ENCODE results near the gene MAP7D1. TPM values are rescaled to one million over a fixed set of nuclear protein-coding genes. Genes with fewer than 3 reads are reported as not detected.
"Not testable (repeated sequence)": the region's sequence is repeated elsewhere in the genome, so short reads cannot be mapped to it uniquely, and the experiment has no call there.

The MAP7D1 gene
- total RNA-seq, 1 donor from 2014 or later = 212 TPM

DNA sequence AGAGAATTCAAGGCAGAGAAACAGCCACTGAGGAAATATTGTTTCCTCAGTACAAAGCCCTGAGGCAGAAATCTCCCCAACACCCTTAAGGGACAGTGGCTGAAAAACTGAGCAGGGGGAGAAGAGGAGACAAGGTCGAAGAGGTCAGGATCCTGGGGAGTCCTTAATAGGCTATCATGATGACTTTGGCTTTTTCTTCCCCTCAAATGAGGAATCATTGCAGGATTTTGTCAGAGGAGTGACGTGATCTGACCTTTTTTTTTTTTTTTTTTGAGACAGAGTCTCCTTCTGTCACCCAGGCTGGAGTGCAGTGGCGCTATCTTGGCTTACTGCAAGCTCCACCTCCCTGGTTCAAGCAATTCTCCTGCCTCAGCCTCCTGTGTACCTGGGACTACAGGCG is 10.2 kb downstream of the MAP7D1 start:
- intact Hi-C loops (cut with micrococcal nuclease) = no loop called here

DNA sequence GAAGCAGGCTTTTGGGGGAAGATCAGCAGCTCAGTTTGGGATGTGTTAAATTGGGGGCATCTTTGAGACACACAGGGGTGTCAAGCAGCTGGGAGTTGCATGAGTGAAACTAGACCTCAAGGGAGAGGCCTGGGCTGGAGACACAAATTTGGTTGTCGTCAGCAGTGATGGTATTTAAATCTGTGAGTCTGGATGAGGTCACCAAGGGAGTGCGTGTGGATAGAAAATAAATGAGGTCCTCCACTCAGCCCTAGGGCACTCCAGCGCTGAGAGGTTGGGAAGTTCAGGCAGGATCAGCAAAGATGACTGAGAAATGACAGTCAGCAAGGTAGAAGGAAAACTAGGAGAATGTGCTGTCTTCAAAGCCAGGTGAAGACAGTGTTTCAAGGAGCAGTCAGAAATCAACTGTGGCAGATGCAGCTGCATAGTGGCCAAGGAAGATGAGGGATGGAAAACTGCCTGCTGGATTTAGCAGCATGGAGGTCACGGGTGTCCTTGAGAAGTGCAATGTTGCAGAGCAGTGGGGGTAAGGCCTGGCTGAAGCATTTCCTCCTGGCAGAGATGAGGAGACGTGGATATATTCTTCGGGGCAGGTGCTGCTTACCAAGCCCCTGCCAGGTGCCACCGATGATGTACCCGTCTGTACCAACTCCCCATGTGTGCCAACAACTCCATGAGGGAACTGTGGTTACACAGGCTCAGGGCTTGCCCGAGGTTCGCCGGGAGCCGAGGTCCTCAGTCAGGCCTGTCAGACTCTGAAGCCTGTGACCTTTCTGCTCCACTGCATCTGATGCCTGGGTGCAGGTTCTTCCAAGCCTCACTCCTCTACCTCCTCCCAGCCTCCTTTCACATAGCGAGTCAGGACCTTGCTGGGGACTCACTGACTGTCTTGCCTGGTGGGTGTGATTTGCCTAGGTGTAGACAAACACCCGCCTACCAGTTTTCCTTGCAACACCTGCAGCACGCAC is 11.3 kb downstream of the MAP7D1 start:
- intact Hi-C loops (cut with micrococcal nuclease) = no loop called here

DNA sequence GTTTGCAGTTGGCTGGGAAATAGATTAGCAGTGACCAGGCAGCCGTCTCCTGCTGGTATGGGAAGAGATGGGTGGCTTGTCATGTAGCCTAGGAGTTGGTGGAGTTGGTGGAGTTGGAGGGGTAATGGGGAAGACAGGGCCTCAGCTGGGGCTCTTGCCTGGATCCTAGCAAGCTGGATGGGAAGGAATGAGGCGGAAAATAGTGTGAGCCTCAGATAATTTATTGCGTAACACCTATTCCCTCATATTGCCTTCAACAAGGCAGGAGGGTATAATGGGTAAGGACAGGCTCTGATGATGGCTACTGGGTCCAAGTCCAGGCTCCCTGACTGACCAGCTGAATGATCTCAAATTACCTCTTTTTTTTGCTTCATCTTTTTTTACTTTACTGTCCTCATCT is 12.6 kb downstream of the MAP7D1 start:
- intact Hi-C loops (cut with micrococcal nuclease) = no loop called here

DNA sequence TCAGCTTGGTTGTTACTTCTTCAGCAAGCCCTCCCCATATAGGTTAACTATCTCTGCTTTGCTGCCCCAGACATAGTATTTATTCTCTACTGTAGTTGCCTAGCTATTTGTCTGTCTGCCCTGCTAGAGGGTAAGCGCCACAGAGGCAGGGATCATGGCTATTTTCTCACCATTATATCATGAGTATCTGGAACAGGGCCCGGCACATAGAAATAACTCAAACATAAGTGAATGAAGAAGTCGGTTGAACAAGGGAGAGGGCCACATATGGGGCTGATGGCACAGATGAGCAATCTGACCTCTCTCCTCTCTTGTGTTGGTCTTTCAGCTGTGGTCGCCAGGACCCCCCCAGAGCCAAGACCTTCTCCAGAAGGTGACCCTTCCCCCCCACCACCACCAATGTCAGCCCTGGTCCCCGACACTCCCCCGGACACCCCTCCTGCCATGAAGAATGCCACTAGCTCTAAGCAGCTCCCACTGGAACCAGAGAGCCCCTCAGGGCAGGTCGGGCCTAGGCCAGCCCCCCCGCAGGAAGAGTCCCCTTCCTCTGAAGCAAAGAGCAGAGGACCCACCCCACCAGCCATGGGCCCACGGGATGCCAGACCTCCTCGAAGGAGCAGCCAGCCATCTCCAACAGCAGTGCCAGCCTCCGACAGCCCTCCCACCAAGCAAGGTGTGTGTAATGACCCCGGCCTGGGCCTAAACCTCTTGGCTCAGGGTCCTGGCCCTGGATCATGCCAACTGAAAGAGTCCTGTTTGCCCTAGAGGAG is 14.9 kb downstream of the MAP7D1 start:
- intact Hi-C loops (cut with micrococcal nuclease) = no loop called here

DNA sequence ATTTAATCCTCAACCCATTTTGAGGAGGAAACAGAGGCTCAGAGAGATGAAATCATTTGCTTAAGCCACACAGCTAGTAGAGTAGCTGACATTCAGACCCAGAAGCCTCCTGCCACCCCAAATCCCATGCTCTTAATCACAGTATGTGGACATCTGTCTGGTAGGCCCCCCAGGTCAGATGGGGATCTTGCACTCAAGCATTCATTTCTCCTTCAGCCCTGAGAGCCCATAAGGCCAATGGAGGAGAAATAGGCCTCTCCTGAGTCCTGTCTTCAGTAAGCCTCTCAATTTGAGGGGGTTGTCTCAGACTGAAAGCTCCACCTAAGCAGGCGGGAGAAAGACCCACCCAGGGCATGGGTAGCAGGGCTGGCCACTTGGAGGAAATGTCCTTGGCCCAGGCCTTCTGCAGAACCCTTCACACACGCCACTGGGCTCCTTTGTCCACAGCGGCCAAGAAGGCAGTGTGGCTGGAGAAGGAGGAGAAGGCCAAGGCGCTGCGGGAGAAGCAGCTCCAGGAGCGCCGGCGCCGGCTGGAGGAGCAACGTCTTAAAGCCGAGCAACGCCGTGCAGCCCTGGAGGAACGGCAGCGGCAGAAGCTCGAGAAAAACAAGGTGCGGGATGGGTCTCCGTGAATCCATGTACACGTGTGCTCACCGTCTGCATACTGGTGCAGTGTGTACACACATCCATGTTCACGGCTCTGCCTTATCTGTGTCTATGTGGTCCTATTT is 16.2 kb downstream of the MAP7D1 start:
- intact Hi-C loops (cut with micrococcal nuclease) = no loop called here

DNA sequence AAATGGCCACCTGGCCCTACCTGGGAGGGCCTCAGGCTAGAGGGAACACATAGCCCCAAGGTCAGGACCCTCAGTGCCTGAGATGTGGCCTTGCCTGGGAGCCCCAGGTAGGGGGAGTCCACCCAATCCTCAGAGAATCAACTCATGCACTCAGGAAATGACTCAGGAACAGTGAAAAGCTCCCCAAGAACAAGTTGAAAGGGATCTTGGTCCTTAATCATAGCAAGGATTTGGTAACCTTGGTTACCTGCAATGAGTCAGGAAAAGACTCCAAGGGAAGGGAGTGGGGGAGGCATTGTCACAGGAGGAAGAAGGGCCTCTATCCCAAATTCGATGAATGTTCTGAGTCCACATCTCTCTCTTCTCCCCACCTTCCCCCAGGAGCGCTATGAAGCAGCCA is 17.0 kb downstream of the MAP7D1 start:
- intact Hi-C loops (cut with micrococcal nuclease) = no loop called here

DNA sequence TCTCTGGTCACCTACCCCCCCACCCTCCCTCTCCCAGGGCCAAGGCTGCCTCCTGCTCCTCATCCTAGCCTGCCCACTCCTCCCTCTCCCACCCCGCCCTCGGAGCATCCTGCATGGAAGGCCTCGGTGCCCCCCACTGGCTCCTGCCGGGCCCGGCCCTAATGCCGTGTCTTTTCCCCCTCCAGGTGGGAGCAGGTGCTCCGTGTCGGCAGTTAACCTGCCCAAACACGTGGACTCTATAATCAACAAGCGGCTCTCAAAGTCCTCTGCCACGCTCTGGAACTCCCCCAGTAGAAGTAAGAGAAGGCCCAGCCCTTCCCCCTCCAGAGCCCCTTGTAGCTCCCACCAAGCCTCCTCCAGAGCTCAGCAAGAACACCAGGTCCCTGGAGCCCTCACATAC is 18.8 kb downstream of the MAP7D1 start:
- intact Hi-C loops (cut with micrococcal nuclease) = no loop called here

DNA sequence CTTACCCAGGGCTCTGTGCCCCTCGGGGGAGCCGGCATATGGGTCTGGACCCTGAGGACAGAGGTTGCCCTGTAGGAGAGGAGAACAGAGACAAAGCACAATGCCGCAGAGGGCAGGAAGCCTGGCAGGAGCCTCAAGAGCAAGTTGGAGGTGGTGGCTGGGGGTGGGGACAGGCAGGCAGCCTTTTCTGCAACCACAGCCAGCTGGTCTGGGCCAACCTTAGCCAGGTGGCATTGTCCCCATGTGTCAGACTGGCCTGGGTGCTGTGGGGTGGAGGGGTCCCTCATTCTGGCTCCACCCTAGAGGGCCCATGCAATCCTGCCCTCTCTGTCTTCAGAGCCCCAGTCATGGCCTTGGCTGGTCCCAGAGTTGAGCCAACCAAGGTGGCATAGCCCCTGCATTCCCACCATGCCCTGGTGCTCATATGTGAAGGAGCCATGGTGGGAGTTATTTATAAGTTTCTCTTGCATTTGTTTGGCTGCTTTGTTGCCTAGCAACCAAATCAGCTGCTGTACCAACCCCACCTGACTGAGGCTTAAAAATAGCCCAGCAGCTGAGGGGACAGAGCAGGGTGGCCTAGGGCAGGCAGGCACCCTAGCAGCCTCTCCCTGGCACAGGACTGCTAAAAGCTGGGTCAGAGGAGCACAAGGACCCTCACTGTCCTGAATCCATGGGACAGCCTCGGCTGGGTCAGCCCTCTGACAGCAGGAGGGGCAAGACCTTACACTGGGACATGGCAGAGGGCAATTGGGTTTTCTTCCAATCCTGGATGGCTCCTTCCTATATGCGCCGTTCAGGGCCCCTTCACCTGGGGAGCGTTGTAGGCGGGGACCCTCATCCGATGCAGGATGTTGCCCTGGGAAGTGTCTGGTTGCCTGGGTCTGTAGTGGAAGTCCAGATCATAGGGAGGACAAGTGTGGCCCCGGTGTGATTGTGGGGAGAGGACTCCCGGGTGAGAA is 19.5 kb downstream of the MAP7D1 start:
- intact Hi-C loops (cut with micrococcal nuclease) = no loop called here

DNA sequence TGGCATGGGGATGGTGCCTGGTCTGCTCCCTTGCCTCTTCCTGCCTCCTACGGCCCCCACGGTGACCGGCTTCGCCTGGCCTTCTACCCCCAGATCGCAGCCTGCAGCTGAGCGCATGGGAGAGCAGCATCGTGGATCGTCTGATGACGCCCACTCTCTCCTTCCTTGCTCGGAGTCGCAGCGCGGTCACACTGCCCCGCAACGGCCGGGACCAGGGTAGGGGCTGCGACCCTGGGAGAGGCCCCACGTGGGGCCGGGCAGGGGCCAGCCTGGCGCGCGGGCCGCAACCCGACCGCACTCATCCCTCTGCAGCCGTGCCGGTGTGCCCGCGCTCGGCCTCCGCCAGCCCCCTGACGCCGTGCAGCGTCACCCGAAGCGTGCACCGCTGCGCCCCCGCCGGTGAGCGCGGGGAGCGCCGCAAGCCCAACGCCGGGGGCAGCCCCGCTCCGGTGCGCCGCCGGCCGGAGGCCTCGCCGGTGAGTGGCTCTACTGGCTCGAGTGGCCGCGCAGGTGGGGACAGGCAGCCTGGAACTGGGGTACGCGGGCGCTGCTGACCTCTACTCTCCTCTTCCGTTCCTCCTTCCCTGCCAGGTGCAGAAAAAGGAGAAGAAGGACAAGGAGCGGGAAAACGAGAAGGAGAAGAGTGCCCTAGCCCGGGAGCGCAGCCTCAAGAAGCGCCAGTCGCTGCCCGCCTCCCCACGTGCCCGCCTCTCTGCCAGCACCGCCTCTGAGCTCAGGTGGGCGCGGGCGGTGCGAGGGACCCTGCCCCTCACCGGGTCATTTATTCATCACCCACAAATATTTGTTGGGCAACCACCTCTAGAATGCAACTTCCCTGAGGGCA is 20.4 kb downstream of the MAP7D1 start:
- intact Hi-C loops (cut with micrococcal nuclease) = no loop called here

DNA sequence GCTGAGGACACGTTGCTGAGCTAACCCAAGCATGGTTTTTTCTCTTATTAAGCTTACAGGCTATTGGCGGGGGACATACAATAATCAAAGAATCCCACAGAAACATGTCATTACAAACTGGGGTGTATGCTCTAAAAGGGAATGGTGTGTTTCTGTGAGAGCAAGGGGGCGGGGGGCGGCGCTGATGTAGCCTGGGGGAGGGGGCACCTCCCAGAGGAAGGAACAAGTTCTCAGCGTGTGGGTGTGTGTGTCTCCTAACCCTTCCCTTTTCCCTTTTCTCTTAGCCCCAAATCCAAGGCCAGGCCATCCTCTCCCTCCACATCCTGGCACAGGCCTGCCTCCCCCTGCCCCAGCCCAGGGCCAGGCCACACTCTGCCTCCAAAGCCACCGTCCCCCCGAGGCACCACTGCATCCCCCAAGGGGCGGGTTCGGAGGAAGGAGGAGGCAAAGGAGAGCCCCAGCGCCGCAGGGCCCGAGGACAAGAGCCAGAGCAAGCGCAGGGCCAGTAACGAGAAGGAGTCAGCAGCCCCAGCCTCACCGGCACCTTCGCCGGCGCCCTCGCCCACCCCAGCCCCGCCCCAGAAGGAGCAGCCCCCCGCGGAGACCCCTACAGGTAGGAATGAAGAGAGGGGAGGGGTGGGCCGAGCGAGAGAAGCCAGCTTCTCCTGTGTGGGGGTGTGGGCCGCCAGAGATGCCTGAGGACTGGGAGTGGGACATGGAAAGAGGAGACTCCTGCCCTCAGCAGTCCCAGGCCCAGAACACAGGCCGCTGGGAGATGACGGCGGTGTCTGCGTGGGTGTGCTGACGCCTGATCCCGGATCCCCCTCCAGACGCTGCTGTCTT is 21.9 kb downstream of the MAP7D1 start:
- intact Hi-C loops (cut with micrococcal nuclease) = no loop called here

DNA sequence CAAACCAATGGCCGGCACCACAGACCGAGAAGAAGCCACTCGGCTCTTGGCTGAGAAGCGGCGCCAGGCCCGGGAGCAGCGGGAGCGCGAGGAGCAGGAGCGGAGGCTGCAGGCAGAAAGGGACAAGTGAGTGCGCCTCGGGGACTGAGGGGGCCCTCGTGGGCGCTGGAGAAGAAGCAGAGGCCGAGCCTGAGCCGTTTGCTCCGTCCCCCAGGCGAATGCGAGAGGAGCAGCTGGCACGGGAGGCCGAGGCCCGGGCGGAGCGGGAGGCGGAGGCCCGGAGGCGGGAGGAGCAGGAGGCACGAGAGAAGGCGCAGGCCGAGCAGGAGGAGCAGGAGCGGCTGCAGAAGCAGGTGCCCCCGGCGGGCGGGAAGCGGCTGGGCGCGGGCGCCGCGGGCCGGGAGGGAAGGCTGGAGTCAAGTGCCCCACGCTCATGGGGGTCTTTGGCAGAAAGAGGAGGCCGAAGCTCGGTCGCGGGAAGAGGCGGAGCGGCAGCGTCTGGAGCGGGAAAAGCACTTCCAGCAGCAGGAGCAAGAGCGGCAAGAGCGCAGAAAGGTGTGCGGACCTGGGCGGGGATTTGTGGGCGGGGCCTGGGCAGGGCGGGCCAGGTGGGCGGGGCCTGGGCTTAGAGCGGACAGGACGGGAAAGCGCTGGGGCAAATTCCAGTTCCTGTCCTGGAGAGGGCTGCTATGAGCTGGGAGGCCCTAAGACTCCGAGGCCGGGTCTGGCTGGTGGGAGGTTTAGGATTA is 22.7 kb downstream of the MAP7D1 start:
- intact Hi-C loops (cut with micrococcal nuclease) = no loop called here

DNA sequence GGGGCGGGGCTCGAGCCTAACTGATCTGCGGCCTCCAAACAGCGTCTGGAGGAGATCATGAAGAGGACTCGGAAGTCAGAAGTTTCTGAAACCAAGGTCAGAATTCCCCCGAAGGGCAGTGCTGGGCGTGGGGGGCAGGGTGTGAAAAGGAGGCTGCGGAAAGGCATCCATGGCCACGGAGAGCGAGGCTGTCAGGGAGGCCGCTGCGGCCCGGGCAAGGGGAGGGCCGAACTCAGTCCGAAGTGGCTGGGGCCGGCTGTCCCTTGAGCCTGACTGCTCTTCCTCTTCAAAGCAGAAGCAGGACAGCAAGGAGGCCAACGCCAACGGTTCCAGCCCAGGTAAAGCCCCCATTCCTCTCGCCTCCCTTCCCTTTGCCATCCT is 23.2 kb downstream of the MAP7D1 start:
- intact Hi-C loops (cut with micrococcal nuclease) = no loop called here

DNA sequence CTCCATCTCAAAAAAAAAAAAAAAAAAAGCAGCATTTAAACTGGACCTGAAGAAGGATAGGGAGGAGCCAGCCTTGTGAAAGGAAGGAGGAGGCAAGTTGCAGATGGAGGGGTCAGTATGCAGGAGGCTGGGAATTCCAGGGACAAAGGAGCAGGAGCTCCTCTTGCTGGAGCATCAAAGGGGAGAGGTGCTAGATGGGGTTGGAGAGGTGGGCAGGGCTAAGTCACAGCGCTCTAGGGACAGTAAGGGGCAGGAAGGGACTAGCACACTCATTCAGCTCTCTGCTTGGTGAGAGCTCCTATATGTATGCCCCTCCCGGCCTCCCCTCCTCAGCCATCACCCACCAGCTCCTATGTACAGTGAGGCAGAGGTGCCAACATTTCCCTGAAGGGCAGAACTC is 26.8 kb downstream of the MAP7D1 start:
- intact Hi-C loops (cut with micrococcal nuclease) = no loop called here

DNA sequence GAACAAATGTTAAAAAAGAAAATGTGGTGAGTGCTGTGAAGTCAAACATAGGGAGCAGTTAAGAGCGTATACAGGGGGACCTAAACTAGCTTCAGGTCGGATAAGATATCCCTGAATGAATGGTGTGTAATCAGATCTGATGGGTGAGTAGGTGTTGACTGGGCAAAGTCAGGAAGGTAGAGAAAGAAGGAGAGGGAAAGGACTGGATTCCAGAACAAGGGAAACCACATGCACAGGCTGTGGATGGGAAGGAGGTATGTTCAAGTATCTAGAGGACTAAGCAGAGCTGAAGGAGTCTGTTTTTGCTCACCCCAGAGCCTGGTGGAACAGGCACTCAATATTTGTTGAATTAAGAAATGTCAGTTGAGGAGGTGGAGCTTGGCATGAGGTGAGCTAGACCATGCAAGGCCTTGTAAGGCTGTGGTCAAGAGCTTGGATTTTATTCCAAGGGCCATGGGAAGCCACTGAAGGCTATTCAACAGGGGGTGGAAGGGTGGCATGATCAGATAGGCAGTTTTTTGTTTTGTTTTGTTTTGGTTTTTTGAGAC is 27.4 kb downstream of the MAP7D1 start:
- intact Hi-C loops (cut with micrococcal nuclease) = no loop called here

DNA sequence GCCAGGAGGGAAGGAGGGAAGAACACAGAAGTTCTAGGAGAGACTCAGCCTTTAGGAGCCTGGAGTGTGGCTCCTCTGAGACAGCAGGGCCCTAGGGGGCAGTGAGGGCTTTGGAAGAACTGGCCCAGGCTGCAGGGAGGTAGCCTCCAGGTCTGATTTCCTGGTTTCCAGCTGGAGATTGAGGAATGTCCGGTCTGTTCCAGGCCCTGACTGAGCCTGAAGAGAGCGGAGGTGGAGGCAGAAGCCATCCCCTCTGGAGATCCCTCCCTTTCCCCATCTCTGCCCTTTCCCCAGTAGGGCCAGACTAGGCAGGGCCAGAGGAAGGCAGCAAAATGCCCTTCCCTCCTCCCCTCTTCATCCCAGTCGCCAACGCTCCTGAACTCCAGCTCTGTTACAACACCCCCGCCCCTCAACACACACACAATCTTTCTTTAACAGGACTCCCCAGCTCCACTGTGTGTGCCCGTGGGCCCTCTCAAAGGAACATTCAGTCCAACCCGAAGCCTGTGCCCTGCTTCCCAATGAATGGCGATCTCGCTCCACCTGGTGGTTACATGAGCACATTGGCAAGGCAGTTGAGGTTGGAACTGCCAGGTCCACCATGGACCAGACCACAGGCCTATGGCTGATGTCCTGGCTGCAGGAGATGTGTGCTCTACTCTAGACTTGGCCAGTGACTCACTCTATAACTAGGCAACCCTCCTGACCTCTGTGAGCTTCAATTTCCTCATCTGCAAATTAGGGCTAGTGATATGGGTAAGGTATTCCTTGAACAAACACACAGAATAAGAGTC is 32.0 kb downstream of the MAP7D1 start:
- intact Hi-C loops (cut with micrococcal nuclease) = loop anchor here (1.0 to 5.0 kb wide), 3 partner anchors 34 to 89 kb away; partner anchors contain the start of genes THRAP3 and TRAPPC3

DNA sequence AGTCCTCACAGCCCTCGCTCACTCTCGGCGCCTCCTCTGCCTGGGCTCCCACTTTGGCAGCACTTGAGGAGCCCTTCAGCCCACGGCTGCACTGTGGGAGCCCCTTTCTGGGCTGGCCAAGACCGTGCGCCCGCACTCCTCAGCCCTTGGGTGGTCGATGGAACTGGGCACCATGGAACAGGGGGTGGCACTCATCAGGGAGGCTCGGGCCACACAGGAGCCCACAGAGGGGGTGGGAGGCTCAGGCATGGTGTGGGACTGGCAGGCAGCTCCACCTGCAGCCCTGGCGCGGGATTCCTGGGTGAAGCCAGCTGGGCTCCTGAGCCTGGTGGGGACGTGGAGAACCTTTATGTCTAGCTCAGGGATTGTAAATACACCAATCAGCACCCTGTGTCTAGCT is 40.8 kb downstream of the MAP7D1 start:
- intact Hi-C loops (cut with micrococcal nuclease) = not testable (repeated sequence)

DNA sequence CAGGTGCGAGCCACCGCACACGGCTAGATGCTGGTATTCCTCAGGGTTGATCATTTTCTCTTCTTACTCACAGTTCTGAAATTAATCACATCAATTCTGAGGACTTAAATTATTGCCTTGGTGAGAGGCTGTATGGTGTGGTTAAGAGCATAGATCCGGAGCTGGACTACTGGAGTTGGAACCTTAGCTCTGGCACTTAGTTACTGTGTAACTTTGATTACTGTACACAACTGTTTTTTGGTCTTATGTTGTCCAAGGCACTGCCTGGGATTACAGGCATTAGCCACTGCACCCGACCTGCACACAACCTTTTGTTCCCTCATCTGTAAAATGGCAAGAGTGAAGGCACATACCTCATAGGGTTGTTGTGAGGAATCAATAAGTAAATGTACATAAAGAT is 42.7 kb downstream of the MAP7D1 start:
- intact Hi-C loops (cut with micrococcal nuclease) = no loop called here

Data from T-helper 2 cell treated with Interferon-gamma antibody and Interleukin-4, amounts not matched to agents 100 ng/mL and 5 ng/mL, for 36 hours (primary cell).